HepG2 (cell line): ENCODE data around the gene DNAJC28. TPM values are rescaled to one million over a fixed set of nuclear protein-coding genes. Genes with fewer than 3 reads are reported as not detected.
A peak's percentile ranks its signal among the peaks of the same experiment; 100 is the strongest.

ENCODE experiments used
- CENPBD1 ChIP-seq: sonication (generic); formaldehyde crosslinking; IDR thresholded peaks from 2 replicates; pipeline ENCODE4 v1.8.0; 2022; ENCODE audit warnings: missing genetic modification reagents, low read depth, mild to moderate bottlenecking, borderline replicate concordance
- CREB1 ChIP-seq, 2 experiments: fragments of 450-650 bp in 1 of 2; IDR thresholded peaks; 2 replicates each; pipeline ENCODE4 v1.6.1; 2016 to 2017; ENCODE audit warnings: control low read depth in 1 of 2, mild to moderate bottlenecking in 1 of 2, missing compliant biosample characterization in 1 of 2, missing genetic modification characterization in 1 of 2
- DNMT3B ChIP-seq: conservative IDR thresholded peaks from 2 replicates; pipeline ENCODE4 v1.6.1; 2016; ENCODE audit warnings: missing biosample characterization, control low read depth
- FOXP1 ChIP-seq, 2 experiments: fragments of 450-650 bp in 1 of 2; IDR thresholded peaks; 2 replicates each; pipeline ENCODE4 v1.6.1; 2017 to 2018; ENCODE audit warnings: antibody characterized with exemption in 1 of 2
- HIC2 ChIP-seq: sonication (generic); formaldehyde crosslinking; IDR thresholded peaks from 2 replicates; pipeline ENCODE4 v1.9.0; 2022; ENCODE audit warnings: low read depth, missing genetic modification reagents
- JUNB ChIP-seq: sonication (generic); formaldehyde crosslinking; IDR thresholded peaks from 2 replicates; pipeline ENCODE4 v1.8.0; 2022; ENCODE audit warnings: missing genetic modification reagents, mild to moderate bottlenecking, borderline replicate concordance
- KLF11 ChIP-seq: IDR thresholded peaks from 2 replicates; pipeline ENCODE4 v1.6.1; 2016; ENCODE audit warnings: missing compliant biosample characterization
- NONO ChIP-seq, 2 experiments: fragments of 450-650 bp in 1 of 2; sonication (generic) in 1 of 2; formaldehyde crosslinking in 1 of 2; IDR thresholded peaks in 1 of 2; conservative IDR thresholded peaks in 1 of 2; 2 replicates each; pipeline versions ENCODE4 v1.6.1 to v1.8.0; 2017 to 2022; ENCODE audit warnings: mild to moderate bottlenecking in 1 of 2, missing genetic modification reagents in 1 of 2, moderate library complexity in 1 of 2
- RBAK ChIP-seq: sonication (generic); formaldehyde crosslinking; IDR thresholded peaks from 2 replicates; pipeline ENCODE4 v1.5.1; 2020; ENCODE audit warnings: mild to moderate bottlenecking, missing genetic modification reagents
- U2AF2 ChIP-seq: fragments of 200-400 bp; formaldehyde crosslinking; IDR thresholded peaks from 2 replicates; pipeline ENCODE4 v1.6.1; 2017; ENCODE audit warnings: low read depth, mild to moderate bottlenecking, low read length
- ZNF276 ChIP-seq: sonication (generic); formaldehyde crosslinking; IDR thresholded peaks from 2 replicates; pipeline ENCODE4 v1.4.0; 2020; ENCODE audit warnings: mild to moderate bottlenecking, low read depth, missing genetic modification reagents
- polyA plus RNA-seq, 8 experiments: library from polyadenylated mRNA; depleted of rRNA in 3 of 8; stranded (reverse) in 7 of 8; unstranded in 1 of 8; fragments of >200 nt; fragmentation: Illumina TruSeq in 4 of 8; extraction: Trizol in 4 of 8; gene quantifications; 2 replicates each; pipeline versions ENCODE4 v1.2.1 to v1.2.3, GENCODE V29; 2011 to 2016; ENCODE audit warnings: low read depth in 4 of 8, missing spikeins in 1 of 8, mixed read lengths in 1 of 8; ENCODE audit not compliant: insufficient read depth in 1 of 8
- total RNA-seq, 5 experiments: library from RNA; depleted of rRNA; stranded (reverse); fragments of >200 nt; fragmentation: Illumina TruSeq; extraction: Trizol; gene quantifications; 2 replicates each; pipeline ENCODE4 v1.2.3, GENCODE V29; 2016; ENCODE audit warnings: low read depth in 1 of 5
- TF ChIP-seq, protein P1 (sequence below): sonication (generic); formaldehyde crosslinking; IDR thresholded peaks from 2 replicates; pipeline ENCODE4 v1.4.0; 2020; ENCODE audit warnings: missing genetic modification reagents, borderline replicate concordance
- TF ChIP-seq, protein P2 (sequence below): sonication (generic); formaldehyde crosslinking; IDR thresholded peaks from 2 replicates; pipeline ENCODE4 v1.9.0; 2021; ENCODE audit warnings: missing genetic modification reagents, borderline replicate concordance
- TF ChIP-seq, protein P3 (sequence below): sonication (generic); formaldehyde crosslinking; conservative IDR thresholded peaks from 2 replicates; pipeline ENCODE4 v1.8.0; 2022; ENCODE audit warnings: missing genetic modification reagents

Gene DNAJC28
- total and polyA plus RNA-seq, 2 of the 13 experiments (the other 11 are each of a cell fraction or from before 2014, with no cell fraction given) = 1.5 to 3.3 TPM

DNA sequence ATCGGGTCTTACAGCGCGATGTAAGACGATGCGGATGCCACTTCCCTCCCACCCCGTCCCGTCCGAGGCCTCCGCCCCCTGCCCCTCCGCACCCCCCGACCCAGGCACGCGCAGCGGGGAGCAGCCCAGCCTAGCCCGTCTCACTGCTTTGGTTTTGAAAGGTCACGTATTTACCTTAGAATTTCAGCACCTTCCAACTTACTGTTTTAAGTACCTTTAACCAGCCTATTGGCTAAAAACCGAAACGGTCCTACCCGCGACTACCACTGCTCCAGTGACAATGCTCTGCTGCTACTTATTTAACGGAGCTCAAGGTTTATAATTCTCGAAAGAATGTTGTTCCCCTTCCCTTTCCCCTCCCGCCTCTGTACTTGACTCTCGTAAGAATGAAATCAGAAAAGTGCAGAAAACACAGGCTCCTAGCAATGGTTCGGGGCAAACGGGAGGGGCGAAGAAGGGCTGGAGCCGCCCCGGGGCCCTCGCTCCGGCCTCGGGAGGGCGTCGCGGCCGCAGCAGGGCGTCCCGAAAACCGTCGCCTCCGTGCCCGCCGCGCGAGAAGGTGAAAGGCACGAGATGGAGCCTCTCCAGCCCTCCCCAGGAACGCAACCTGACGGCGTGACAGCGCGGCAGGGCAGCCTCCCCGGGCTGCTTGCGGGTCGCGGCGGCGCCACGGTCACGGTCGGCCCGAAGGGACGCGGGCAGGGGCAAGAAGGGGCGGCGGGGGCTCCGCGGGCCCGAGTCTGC, 12.4 kb downstream of the DNAJC28 start (continued):
- TF ChIP-seq, protein P1, sequence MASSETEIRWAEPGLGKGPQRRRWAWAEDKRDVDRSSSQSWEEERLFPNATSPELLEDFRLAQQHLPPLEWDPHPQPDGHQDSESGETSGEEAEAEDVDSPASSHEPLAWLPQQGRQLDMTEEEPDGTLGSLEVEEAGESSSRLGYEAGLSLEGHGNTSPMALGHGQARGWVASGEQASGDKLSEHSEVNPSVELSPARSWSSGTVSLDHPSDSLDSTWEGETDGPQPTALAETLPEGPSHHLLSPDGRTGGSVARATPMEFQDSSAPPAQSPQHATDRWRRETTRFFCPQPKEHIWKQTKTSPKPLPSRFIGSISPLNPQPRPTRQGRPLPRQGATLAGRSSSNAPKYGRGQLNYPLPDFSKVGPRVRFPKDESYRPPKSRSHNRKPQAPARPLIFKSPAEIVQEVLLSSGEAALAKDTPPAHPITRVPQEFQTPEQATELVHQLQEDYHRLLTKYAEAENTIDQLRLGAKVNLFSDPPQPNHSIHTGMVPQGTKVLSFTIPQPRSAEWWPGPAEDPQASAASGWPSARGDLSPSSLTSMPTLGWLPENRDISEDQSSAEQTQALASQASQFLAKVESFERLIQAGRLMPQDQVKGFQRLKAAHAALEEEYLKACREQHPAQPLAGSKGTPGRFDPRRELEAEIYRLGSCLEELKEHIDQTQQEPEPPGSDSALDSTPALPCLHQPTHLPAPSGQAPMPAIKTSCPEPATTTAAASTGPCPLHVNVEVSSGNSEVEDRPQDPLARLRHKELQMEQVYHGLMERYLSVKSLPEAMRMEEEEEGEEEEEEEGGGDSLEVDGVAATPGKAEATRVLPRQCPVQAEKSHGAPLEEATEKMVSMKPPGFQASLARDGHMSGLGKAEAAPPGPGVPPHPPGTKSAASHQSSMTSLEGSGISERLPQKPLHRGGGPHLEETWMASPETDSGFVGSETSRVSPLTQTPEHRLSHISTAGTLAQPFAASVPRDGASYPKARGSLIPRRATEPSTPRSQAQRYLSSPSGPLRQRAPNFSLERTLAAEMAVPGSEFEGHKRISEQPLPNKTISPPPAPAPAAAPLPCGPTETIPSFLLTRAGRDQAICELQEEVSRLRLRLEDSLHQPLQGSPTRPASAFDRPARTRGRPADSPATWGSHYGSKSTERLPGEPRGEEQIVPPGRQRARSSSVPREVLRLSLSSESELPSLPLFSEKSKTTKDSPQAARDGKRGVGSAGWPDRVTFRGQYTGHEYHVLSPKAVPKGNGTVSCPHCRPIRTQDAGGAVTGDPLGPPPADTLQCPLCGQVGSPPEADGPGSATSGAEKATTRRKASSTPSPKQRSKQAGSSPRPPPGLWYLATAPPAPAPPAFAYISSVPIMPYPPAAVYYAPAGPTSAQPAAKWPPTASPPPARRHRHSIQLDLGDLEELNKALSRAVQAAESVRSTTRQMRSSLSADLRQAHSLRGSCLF (CRISPR knock-in tag) = no peak
- TF ChIP-seq, protein P2, sequence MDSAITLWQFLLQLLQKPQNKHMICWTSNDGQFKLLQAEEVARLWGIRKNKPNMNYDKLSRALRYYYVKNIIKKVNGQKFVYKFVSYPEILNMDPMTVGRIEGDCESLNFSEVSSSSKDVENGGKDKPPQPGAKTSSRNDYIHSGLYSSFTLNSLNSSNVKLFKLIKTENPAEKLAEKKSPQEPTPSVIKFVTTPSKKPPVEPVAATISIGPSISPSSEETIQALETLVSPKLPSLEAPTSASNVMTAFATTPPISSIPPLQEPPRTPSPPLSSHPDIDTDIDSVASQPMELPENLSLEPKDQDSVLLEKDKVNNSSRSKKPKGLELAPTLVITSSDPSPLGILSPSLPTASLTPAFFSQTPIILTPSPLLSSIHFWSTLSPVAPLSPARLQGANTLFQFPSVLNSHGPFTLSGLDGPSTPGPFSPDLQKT (CRISPR knock-in tag) = no peak
- no peak for TF ChIP-seq KLF11
- TF ChIP-seq CENPBD1 (CRISPR knock-in tag) = no peak
- no peak for TF ChIP-seq NONO (IDR thresholded peaks at IDR 0.05)
- TF ChIP-seq NONO (CRISPR knock-in tag; conservative IDR thresholded peaks at IDR 0.05) = peak; percentile 53; the same call in 1 of the 2 replicates
- TF ChIP-seq RBAK (CRISPR knock-in tag) = no peak
- no peak for TF ChIP-seq FOXP1 (IDR thresholded peaks at IDR 0.05)
- no peak for TF ChIP-seq FOXP1 (CRISPR knock-in tag; IDR thresholded peaks at IDR 0.05)
- no peak for TF ChIP-seq DNMT3B (CRISPR knock-in tag)
- no peak for TF ChIP-seq CREB1 (IDR thresholded peaks at IDR 0.05)
- TF ChIP-seq CREB1 (CRISPR knock-in tag; IDR thresholded peaks at IDR 0.05) = no peak
- TF ChIP-seq ZNF276 = no peak
- no peak for TF ChIP-seq U2AF2
- TF ChIP-seq, protein P3, sequence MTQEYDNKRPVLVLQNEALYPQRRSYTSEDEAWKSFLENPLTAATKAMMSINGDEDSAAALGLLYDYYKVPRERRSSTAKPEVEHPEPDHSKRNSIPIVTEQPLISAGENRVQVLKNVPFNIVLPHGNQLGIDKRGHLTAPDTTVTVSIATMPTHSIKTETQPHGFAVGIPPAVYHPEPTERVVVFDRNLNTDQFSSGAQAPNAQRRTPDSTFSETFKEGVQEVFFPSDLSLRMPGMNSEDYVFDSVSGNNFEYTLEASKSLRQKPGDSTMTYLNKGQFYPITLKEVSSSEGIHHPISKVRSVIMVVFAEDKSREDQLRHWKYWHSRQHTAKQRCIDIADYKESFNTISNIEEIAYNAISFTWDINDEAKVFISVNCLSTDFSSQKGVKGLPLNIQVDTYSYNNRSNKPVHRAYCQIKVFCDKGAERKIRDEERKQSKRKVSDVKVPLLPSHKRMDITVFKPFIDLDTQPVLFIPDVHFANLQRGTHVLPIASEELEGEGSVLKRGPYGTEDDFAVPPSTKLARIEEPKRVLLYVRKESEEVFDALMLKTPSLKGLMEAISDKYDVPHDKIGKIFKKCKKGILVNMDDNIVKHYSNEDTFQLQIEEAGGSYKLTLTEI (CRISPR knock-in tag) = no peak
- no peak for TF ChIP-seq JUNB
- no peak for TF ChIP-seq HIC2 (CRISPR knock-in tag)
